OCI-LY3 (cell line): ENCODE data around the gene ABCC9.

Experiments
- H2AFZ ChIP-seq: fragments of 200-600, 300-600 bp; shearing (Covaris generic); 2 replicates; pipeline ENCODE4 v1.6.0; 2014; ENCODE audit warnings: antibody characterized with exemption, low read depth, low read length
- H3K27ac ChIP-seq: fragments of 200-600, 300-600 bp; sonication (generic); 2 replicates; pipeline ENCODE4 v1.5.1; 2014; ENCODE audit warnings: mild to moderate bottlenecking, low read length, moderate library complexity, mixed read lengths
- H3K27me3 ChIP-seq: fragments of 200-600, 300-600 bp; sonication (generic); 2 replicates; pipeline ENCODE4 v1.6.1; 2014; ENCODE audit warnings: low read depth, low read length, mixed read lengths
- H3K36me3 ChIP-seq: fragments of 200-600, 300-600 bp; sonication (generic); replicated peaks from 2 replicates; pipeline ENCODE3; 2014; ENCODE audit warnings: low read depth, low read length, mixed read lengths
- H3K4me1 ChIP-seq: fragments of 300-600, 200-600 bp; sonication (generic); 2 replicates; pipeline ENCODE4 v1.6.1; 2014; ENCODE audit warnings: low read length, mixed read lengths
- H3K4me2 ChIP-seq: fragments of 200-600, 300-600 bp; sonication (generic); 2 replicates; pipeline ENCODE4 v1.6.1; 2014; ENCODE audit warnings: low read length, mixed read lengths
- H3K4me3 ChIP-seq: fragments of 300-600, 200-600 bp; sonication (generic); 2 replicates; pipeline ENCODE4 v1.5.1; 2014; ENCODE audit warnings: antibody characterized with exemption, mild to moderate bottlenecking, low read length, moderate library complexity
- H3K79me2 ChIP-seq: fragments of 300-600, 200-600 bp; shearing (Covaris generic); 2 replicates; pipeline ENCODE4 v1.6.1; 2014; ENCODE audit warnings: mild to moderate bottlenecking, low read length, mixed read lengths
- H3K9ac ChIP-seq: fragments of 300-600, 200-600 bp; shearing (Covaris generic); 2 replicates; pipeline ENCODE4 v1.6.0; 2014; ENCODE audit warnings: mild to moderate bottlenecking, low read length, moderate library complexity
- H3K9me3 ChIP-seq: fragments of 200-600, 300-600 bp; shearing (Covaris generic); 2 replicates; pipeline ENCODE4 v1.6.1; 2014; ENCODE audit warnings: low read length, mixed read lengths; ENCODE audit not compliant: insufficient read depth
- H4K20me1 ChIP-seq: fragments of 200-600, 300-600 bp; sonication (generic); 2 replicates; pipeline ENCODE4 v1.6.1; 2016; ENCODE audit warnings: low read length, mixed read lengths; ENCODE audit not compliant: insufficient read depth
- EZH2phosphoT487 ChIP-seq: fragments of 200-600 bp; shearing (Covaris generic); IDR thresholded peaks from 2 replicates; pipeline ENCODE4 v1.6.1; 2018; ENCODE audit warnings: antibody characterized with exemption, mixed run types, low read depth
- TF ChIP-seq, protein P1 (sequence below): fragments of 200-600, 300-600 bp; sonication (generic); IDR thresholded peaks from 2 replicates; pipeline ENCODE4 v1.5.1; 2014; ENCODE audit warnings: antibody characterized with exemption, low read length, low read depth

The ABCC9 gene

DNA sequence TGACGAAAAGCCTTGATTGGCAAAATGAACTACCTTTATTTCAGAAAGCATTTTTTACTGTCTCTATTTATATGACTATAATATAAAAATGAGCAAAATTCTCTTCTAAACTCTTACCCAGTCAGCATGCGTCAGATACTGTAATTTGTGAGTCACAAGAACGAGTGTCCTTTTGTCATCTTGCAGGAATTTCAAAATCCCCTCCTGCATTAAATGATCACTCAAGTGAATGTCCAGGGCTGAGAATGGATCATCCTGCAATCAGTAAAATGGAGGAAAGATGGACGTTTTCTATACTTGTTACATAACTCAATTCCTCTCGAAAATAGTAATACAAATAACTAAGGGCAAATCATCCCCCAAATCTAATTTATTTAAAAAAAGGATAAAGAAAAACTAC, 89.0 kb downstream of the ABCC9 start:
- Histone ChIP-seq H3K9ac (no peak overlapping the region), H3K9me3 (no peaks in the 10 kb centered on the region), H3K79me2 (no peaks in the 10 kb centered on the region), H3K4me2 (no peak overlapping the region), H2AFZ (no peak overlapping the region), H3K36me3 (no peaks in the 10 kb centered on the region), H3K27me3 (no peaks in the 10 kb centered on the region), H3K4me1 (no peaks in the 10 kb centered on the region), H3K4me3 (no peak overlapping the region), H4K20me1 (no peaks in the 10 kb centered on the region), H3K27ac (no peak overlapping the region)
- TF ChIP-seq, protein P1, sequence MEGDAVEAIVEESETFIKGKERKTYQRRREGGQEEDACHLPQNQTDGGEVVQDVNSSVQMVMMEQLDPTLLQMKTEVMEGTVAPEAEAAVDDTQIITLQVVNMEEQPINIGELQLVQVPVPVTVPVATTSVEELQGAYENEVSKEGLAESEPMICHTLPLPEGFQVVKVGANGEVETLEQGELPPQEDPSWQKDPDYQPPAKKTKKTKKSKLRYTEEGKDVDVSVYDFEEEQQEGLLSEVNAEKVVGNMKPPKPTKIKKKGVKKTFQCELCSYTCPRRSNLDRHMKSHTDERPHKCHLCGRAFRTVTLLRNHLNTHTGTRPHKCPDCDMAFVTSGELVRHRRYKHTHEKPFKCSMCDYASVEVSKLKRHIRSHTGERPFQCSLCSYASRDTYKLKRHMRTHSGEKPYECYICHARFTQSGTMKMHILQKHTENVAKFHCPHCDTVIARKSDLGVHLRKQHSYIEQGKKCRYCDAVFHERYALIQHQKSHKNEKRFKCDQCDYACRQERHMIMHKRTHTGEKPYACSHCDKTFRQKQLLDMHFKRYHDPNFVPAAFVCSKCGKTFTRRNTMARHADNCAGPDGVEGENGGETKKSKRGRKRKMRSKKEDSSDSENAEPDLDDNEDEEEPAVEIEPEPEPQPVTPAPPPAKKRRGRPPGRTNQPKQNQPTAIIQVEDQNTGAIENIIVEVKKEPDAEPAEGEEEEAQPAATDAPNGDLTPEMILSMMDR: no peak
- no peak for TF ChIP-seq EZH2phosphoT487

DNA sequence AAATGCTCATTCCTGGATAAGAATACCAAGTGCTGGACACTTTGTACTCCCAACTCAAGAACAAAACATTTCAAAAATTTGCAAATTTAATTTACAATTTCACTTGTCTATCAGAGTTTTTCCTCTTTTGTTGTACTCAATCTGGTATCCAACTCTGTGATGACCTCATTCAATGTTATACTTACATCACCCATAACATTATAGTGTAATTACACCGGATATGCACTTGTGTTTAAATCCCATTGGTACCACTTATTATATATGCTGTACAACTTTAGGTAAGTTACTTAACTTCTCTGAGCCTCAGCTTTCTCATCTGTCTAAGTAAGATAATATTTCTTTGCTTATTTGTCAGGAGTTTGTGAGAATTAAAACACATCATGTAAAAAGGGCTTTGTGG, 90.1 kb downstream of the ABCC9 start:
- Histone ChIP-seq H3K4me3 (no peak overlapping the region), H4K20me1 (no peaks in the 10 kb centered on the region), H2AFZ (no peak overlapping the region), H3K4me1 (no peaks in the 10 kb centered on the region), H3K27me3 (no peaks in the 10 kb centered on the region), H3K9me3 (no peaks in the 10 kb centered on the region), H3K4me2 (no peak overlapping the region), H3K27ac (no peak overlapping the region), H3K79me2 (no peaks in the 10 kb centered on the region), H3K9ac (no peak overlapping the region), H3K36me3 (no peaks in the 10 kb centered on the region)
- TF ChIP-seq, protein P1: no peak
- no peak for TF ChIP-seq EZH2phosphoT487

DNA sequence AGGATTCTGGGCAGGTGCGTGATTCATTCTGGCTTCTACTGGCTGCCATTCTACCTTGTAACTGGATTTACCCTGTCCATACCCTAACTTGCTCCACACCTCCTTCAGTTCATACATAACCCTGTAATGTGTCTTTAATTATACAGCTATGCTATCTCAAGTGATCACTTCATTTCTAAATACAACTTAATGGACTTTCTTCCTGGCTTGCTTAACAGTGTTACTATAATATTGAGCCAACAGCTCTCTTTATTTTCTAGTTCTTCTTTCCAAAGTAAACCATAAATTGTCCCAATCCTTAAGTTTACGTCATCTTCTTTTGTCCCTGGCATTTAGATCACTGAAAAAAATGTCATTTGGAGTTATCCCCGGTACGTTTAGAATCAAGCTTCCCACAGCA, 90.8 kb downstream of the ABCC9 start:
- Histone ChIP-seq H2AFZ (no peak overlapping the region), H3K36me3 (no peaks in the 10 kb centered on the region), H3K4me3 (no peak overlapping the region), H3K9me3 (no peaks in the 10 kb centered on the region), H3K27me3 (no peaks in the 10 kb centered on the region), H3K4me2 (no peak overlapping the region), H4K20me1 (no peaks in the 10 kb centered on the region), H3K27ac (no peak overlapping the region), H3K9ac (no peak overlapping the region), H3K4me1 (no peaks in the 10 kb centered on the region), H3K79me2 (no peaks in the 10 kb centered on the region)
- TF ChIP-seq, protein P1: no peak
- TF ChIP-seq EZH2phosphoT487: no peak

DNA sequence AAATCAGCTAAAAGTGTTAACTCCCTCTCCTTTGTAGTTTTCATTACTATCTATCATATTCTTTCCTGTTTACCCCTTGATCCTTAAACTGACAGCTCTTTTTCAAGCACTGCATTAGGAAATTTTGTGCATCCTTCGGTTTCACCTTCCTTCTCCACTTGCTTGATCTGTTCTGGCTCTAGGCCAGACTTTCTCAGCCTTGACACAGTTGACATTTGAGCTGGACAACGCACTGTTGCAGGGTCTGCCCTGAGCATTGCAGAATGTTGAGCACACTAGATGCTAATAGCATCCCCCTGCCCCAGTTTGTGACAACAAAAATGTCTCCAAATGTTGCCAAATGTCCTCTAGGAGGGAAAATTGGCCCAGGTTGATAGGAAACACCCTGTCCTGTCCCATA, 91.3 kb downstream of the ABCC9 start:
- H4K20me1 ChIP-seq: no peaks in the 10 kb centered on the region

More for the DNA sequence above, 91.3 kb downstream of the ABCC9 start:
- Histone ChIP-seq H3K4me1 (no peaks in the 10 kb centered on the region), H3K79me2 (no peaks in the 10 kb centered on the region), H3K4me2 (no peak overlapping the region), H3K27ac (no peak overlapping the region), H3K36me3 (no peaks in the 10 kb centered on the region), H3K4me3 (no peak overlapping the region), H3K9me3 (no peaks in the 10 kb centered on the region), H3K27me3 (no peaks in the 10 kb centered on the region), H3K9ac (no peak overlapping the region), H2AFZ (no peak overlapping the region)
- TF ChIP-seq, protein P1: no peak
- no peak for TF ChIP-seq EZH2phosphoT487
